NCI-H2196 (cell line): ENCODE data around the gene AUTS2.
A peak's percentile ranks its signal among the peaks of the same experiment; 100 is the strongest.

Experiments
- DNase-seq: peaks from one replicate; lab custom pipeline; 2025; ENCODE audit not compliant: unreplicated experiment; lab: John Stamatoyannopoulos, UW

Gene AUTS2

DNA sequence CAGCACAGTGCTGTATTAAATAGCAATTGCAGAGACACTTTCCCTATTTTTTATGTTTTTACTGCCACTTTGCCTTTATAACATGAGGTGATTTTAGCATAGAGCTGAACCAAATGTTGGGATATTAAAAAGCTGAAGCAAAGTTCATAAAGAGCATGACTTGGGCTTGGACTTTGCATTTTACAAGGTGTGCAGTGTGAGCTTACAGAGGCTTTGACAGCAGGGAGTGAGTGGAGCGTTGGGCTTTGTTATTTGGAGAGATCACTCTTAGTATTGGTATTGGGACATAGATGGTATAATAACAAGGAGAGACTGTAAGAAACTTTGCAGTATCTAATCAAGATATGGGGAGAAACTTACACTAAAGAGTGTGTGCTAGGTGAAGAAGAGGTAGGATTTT is 449.1 kb downstream of the AUTS2 start:
- DNase-seq = no peak

DNA sequence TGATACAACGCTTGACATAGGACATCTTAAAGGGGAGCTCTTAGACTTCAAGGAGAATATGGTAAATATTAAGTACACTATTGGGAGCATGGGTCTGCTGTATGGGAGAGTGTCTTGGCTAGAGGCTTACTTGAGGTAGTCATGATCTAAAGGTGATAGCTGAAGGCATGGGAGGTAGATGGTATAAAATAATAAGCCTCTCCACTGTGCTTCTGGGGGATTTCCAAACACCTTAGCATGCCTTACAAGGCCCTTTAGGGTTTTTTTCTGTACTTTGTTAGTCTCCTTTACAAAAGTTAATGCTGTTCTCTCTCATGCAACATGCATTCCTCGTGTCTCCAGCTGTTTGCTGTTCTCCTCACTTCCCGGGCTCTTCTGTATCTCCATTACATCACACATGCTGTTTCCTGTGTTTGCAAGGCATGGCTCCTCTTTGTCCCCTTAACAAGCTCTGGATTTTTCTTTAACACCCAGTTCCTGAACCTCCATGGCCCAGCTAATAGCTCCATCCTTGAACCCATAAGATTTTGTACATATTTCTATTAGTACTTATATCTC is 449.7 kb downstream of the AUTS2 start:
- no peak for DNase-seq

DNA sequence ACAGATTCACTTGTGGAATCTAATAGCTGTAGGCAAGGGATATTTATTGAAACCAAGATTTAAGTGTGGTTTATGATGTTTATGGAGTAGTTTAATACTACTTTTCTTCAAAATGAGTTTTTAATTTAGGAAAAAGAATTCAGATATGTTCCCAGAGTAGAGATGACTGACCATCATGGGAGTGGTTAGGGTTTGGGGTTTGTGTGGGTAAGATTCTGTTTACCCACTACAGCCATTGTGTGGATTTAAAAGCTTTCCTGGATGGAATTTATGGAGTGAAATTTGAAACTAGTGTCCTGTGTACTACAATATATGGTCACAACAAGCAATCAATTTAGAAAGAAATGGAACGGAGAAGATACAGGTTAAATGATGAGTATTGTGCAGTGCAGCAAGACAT is 453.5 kb downstream of the AUTS2 start:
- no peak for DNase-seq

DNA sequence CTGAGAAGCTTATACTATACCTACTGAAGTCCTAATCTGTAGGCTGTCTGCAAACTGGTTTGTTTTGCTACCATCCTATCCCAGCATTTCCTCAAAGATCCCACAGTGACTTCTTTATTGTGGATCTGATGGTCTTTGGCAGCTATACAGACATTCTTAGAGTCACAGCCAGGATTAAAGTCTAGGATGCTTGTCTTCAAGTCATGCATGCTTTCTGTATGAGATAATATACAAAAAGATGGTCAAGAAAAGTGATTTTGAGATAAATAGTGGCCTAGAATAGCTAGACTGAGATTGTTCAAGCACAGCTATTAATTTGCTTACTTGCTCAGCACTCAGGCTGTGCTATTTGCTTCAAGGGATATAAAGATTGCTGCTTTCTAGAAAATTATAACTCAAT is 454.4 kb downstream of the AUTS2 start:
- no peak for DNase-seq

DNA sequence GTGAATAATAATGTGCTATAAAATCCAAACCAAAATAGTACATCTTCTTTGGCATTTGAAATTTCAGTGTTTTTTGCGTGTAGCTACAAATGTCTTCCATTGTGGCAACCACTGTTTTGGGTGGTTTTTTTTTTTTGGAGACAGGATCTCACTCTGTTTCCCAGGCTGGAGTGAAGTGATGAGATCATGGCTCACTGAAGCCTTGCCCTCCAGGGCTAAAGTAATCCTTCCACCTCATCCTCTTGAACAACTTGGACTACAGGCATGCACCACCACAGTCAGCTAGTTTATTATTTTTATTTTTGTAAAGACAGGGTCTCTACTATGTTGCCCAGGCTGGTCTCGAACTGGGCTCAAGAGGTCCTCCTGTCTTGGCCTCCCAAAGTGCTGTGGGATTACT is 455.1 kb downstream of the AUTS2 start:
- no peak for DNase-seq

DNA sequence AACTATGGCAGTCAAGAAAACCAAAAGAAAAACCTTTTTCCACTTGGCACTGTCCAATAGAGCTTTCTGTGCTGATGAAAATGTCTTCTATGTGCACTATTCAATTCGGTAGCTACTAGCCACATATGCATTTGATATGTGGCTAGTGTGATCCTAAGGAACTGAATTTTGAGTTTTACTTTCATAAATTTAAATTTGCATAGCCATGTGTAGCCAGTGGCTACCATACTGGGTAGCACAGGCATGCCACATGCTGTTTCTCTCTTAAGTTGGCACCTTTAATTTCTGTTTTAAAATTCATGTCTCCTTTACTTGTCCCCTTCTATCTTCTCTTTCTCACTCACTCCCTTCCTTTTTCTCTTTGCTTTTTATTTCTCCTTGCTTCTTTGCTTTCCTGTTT is 455.7 kb downstream of the AUTS2 start:
- DNase-seq = no peak

DNA sequence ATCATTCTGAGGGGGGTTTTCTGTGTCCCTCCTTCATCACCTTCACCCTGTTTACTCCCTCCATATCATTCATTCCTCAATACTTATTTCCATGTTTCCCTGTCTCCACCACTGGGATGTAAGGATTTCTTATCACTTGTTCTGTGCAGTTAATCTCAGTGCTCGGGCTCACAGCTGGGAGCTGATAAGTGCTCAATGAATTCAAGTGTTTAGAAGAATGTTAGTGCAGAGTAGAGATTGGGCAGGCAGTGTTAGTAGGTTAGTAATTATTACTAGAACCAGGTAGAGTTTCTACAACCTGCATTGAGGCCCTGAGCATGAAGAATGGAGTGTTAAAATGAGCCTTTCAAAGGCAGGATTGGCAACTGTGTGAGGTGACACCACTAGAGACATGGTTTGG is 458.1 kb downstream of the AUTS2 start:
- DNase-seq = no peak

DNA sequence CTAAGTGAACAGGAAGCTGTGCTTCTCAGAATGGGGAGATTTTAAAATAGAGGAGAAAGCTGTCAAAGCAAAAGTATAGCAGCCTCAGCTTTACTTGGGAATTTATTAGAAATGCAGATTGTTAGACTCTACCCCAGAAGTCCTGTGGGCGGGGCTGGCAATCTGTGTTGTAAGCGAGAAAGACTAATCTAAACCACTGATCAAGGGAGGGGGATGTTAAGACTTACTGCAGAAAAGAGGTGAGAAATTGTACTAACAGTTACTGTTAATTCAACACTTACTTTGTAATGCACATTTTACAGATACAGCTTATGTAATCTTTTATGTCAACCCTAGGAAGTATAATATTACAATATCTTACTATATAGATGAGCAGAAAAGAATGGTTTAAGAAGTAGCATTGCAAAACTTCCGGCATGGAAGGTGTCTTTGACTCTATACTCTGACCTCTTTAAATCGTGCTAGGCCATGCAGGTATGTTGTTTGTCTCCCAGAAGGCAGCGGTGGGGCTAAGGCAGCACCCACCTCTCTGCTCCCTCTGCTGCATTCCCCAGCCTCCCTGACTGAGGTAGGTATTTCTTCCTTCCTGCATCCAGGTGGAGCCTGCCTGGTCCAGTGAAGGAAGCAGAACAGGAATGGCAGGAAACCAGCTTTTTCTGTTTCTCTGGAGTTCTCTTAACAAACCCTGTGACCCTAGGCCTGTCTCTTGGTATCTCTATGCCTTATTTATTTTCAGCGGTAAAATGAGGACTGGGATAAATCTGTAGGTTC is 462.2 kb downstream of the AUTS2 start:
- no peak for DNase-seq

DNA sequence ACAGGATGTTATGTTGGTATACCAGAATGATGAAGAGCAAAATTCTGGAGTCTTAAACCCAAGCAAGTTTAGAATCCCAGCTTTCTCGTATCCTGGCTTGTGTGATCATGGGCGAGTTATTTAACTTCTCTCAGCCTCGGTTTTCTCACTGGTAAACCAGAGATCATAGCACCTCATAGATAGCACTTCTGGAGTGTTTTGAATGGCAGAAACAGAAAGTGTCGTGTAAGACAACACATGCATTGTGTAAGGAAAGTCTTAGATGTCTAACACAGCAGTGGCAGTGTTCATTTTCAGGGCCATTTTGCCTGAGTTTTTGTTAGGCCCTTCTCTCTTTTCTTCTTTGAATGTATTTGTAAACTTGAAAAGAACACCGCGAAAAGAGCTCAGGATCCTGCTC is 465.1 kb downstream of the AUTS2 start:
- DNase-seq = no peak

DNA sequence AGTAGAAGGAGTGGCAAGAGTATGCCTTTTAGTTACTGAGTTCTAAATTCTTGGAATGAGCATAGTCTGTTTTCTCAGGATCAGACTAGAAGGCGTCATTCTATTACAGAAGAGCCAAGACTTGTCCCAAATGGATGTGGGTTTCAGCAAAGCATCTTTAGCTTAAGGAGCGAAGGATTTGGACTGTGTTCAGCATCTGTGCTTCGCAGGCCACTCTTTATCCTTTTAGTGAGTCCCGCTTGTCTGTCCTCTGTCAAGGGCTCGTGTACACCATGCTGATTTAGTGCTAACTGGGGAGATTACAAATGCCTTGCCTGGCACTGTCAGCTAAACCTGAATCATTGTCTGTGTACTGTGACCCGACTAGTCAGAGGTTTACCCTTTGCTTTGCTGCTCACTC is 465.7 kb downstream of the AUTS2 start:
- DNase-seq = no peak

DNA sequence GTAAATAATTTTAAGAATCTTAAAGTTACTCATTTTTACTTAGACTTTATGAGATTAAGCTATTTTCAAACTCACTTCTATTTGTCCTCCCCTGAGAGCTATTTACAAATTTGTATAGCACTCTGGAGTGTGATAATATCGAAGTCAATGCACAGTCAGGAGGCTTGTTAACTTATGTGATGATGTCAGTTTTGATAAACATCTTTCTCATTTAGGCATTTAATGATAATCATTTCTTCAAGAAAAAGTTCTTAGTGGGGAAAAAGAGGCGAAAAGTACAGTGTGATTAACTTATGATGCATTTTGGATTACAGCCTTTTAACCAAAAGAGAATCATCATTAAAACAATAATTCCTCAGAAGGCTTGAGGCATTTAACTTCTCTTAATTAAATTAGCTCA is 468.6 kb downstream of the AUTS2 start:
- DNase-seq = no peak

DNA sequence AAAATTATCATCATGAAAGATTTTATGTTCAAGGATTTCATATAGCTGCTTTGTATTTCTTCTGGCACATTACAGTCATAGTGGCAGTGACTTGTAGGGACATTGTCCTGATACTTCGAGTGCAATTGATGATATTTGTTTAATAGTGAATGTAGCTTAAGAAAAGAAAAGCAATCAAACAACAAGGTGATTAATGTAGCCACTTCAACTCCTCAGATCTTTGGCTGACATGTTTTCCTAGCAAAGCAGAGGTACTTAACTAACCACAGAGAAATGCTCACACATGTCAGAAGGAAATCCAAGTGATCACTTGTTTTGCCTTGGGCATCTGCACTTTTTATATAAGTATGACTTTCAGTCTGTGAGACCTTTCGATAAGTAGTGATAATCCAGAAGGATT is 470.3 kb downstream of the AUTS2 start:
- no peak for DNase-seq

DNA sequence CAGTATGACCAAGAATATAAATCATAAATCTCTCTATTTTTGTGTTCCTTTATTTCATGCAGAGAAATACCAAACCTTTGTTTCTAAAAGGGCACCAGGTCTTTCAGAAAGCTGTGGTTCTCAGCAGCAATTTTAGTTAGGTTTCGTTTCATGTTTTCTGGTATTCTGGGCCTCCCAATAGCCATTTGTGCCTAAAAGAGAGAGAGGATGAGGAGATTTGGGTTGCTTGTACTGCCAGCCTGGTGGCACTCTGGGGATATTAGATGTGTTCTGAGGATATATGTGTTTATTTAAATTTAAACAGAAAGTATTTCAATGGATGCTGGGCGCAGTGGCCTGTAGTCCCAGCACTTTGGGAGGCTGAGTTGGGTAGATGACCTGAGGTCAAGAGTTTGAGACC is 471.7 kb downstream of the AUTS2 start:
- no peak for DNase-seq

DNA sequence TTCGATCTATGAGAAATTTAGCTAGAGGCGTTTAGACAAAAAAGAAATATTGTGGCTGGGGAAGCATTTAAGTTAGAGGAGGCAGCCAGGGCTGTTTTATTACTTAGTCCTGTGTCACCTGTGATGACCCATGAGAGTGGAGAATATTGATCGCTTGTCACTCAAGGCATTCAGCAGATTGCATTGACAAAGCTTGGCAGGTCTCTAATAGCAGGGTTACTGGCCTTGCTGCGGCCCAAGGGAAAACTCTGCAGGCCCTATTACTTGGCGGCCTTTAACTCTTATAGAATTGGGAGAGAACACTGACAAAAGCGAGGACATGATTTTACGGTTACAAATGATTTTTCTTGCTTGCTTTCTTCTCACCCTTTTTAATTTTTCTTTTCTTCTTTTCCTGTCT is 473.5 kb downstream of the AUTS2 start:
- no peak for DNase-seq

DNA sequence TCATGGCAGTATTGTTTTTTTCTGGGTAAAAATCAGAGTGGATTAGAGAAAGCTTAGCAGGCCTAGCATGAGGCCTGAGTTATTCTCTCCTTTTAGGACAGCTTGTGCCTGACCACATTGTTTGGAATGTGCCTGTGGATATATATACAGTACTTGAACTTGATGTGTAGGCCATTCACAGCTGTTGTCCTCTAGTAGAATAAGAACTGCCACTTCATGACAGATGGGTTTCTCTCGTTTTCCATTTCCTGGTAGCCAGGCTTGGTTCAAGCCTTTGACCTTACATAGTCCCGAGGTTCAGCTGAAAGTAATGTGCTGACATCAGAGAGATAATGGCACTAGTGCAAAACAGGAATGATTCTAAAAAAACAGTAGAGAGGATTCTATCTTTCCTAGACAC is 473.9 kb downstream of the AUTS2 start:
- DNase-seq = peak; percentile 40

DNA sequence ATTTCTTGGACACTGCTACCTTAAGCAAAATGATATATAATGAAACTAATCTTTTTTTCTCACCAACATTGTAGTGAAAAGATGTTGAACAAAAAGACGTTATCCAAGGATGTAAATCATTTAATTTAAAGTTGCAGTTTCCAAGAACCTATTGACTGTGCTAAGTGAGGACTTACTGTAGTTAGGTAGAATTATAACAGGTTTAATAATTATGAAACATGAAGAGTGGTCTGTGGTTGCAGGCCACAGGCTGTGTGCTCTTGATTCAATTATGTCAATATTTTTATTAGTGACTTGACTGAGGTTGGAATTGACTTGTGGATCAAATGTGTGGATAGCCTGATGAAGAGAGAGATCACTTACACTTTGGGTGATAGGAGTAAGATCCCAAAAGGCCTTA is 478.1 kb downstream of the AUTS2 start:
- no peak for DNase-seq

DNA sequence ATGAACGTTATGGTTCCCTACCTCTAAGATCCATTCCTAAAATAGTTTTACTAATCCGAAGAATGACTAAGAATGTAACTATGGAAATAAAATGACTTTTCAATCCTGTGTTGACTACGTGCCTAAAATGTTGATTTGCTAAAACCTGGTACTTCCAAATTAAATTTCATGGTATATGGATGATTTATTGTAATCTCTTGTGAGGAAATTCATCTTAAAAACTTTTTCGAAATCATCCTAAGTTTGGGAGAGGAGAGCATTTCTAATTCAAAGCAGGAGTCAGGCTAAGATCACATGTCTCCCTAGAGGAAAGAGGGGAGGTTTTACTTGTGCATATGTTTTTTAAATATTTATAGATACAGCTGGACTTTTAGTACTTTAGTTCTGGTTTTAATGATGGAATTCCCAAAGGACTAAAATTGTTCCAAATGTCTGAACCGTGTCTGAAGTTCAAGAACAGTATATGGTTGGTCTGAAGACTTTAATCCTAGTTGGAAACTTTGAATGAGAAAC is 483.9 kb downstream of the AUTS2 start:
- DNase-seq = no peak

DNA sequence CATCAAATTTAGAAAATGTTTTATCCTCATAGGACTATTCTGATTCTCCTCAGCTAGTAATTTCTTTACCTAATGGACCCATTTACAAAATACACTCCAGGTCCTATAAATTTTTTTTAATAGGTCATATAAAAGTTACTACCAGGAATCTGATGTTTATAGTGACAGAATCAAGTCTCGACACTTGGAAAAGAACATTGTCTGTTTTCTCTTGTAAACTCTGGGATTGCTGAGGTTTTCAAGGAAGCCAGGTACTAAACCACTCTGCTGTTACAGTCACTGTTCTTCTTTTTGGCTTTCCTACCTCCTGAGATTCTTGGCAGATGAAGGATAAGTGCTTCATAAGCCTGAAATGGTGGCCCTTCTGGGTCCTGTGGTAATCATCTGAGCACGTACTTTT is 493.1 kb downstream of the AUTS2 start:
- no peak for DNase-seq

DNA sequence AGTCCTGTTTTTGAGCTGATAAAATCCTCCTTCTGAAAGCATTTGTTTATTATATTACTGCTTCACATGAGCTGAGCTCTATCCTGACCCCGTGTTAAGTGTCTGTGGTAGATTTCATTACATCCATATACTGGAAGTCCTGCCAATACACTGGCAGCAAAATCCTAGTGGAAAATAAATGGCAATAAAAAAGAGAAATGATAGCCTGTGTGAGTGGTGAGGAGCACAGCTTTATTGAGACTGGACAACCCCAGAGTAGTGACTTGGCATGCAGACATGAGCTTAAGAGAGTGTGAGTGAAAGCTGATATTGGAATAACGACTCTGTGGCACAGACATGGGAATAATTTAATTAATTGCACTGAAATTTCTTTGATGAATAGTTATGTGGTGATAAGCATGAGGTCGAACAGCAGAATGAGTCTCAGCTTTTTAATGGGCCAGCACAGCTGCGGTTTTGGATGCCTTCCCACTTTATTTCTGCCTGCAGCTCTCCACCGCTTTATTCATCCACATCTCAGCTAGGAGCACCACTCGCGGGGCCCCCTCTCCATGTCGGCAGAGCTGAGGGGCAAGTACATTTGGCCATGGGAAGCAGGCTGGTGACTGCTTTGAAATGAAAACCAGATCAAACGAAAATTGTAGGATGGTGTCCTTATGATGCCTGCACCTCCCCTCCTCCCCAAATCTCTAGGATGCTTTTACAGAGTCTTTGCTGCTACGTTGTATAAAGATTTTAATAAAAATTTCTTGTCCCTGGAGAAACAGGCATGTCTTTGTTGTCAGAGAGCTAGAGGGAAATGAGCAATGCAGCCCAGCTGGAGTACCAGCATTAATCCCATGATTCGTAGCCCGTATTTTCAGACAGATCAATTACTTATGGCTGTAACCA is 494.3 kb downstream of the AUTS2 start:
- DNase-seq = peak; percentile 78

DNA sequence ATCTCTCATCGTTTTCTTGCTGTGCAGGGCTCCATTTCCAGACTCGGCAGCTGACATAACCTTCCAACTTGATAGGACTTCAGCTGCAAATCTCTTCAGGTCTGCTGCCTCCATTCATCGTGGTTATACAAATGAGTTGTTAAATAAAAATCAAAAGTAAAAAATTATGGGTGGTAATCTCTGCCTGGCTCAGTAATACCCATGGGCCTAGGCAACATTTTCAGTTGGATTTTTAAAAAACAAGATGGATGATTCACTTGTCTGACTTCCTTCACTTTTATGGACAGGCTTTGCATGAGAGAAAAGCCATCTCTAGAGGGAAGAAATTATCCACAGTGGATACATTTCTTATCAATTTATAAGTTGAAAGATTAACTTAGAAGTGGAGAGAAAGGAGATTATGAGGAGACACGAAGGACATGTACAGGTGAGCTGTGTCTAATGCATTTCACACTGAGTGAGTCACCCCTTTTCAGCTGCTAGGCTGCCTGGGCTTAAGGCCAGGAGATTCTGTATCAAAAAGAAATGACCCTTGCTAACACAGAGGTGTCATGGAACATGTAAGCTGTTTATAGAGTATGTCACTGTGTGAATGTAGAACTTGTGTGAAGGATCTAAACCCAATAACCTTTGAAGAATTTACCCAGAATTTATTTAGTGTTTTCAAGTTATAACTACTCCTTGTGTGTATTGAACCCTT is 495.1 kb downstream of the AUTS2 start:
- peak; percentile 71 for DNase-seq

DNA sequence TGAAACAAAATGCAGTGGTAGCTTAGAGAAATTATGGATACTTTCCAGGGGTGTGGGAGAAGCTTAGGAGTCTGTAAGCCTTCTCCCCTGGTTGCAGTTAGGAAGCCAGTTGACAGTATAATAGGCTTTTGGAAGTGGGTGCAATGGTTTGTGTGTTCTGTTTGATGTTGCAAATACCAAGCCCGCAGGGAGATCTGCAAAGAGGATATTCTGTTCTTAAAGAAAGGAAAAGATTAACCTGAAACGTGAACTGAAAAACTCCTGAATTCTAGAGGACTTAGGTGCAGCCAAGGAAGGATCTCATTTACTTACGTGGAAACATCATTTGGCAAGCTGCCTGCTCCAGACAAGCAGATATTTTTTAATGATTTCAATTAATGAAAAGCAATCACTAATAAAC is 496.6 kb downstream of the AUTS2 start:
- DNase-seq = no peak
